CD4-positive, alpha-beta T cell treated with Interleukin-6 for 4 hours (primary cell): ENCODE data around the gene CUL7.
"Not testable (repeated sequence)": the region's sequence is repeated elsewhere in the genome, so short reads cannot be mapped to it uniquely, and the experiment has no call there.

Experiments used
- DNase-seq: peaks from one replicate; pipeline ENCODE4 v3.0.0-alpha.2; 2020; ENCODE audit warnings: mixed read lengths

CUL7 gene

GRCh38 chr6:43053545-43054205 is at the start of gene CUL7:
Gene CUL7, minus strand, starts transcription at chr6:43053851. Its CDS starts 1,063 bp downstream, at chr6:43052788.
- DNase-seq = peak; percentile 94

- DNase-seq = no peak
Measured at GRCh38 chr6:43101497-43101896, 47.8 kb upstream of the CUL7 start.

GRCh38 chr6:43097502-43097901 is 43.9 kb upstream of the CUL7 start:
- DNase-seq = no peak

DNA sequence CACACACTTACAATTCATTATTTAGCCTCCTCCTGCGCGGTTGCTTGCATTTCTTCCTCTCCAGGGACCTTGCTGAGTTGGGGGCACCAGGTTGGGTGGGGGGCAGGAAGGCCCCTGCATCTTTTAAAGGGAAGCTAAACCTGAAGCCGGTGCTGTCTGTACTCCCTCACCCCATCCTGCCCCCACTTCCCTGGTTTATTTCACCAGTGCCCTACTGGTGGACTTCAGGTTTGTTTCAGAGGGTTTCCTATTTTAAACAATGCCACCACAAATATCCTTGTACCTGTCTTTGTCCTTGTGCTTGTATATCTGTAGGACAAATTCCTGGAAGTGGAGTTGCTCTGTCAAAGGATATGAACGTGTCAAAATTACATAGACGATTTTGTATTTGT is 43.4 kb upstream of the CUL7 start:
- no peak for DNase-seq

DNA sequence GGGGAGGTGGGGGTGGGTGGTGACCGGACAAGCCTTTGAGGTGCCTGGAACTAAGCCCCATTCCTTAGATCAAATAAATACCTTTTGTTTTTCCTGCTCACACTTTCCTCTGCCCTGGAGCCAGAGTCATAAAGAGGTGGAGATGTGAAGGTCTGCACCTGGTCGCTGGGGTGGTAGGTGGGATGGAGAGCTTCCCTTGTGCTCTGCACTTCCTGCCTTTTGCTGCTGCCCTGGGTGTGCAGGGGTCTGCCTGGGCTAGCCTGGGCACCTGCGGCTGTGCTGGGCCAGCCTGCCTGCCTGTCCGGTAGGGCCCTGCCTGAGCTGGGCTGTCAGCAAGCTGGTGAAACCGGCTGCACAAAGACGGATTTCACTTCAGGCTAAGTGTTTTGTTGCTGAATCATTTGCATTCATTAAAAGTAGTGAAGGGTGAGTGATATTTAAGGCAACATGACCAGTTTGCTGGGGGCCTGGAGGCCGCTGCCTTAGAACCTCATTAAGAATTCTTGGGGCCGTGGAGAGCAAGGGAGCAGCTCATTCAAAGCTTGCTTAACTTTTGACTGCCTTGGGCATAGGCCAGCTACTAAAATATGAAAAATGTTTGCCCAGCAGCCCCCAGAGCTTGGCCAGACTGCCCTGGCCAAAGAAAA is 42.9 kb upstream of the CUL7 start:
- no peak for DNase-seq

GRCh38 chr6:43095939-43096338 is 42.3 kb upstream of the CUL7 start:
- no peak for DNase-seq

DNA sequence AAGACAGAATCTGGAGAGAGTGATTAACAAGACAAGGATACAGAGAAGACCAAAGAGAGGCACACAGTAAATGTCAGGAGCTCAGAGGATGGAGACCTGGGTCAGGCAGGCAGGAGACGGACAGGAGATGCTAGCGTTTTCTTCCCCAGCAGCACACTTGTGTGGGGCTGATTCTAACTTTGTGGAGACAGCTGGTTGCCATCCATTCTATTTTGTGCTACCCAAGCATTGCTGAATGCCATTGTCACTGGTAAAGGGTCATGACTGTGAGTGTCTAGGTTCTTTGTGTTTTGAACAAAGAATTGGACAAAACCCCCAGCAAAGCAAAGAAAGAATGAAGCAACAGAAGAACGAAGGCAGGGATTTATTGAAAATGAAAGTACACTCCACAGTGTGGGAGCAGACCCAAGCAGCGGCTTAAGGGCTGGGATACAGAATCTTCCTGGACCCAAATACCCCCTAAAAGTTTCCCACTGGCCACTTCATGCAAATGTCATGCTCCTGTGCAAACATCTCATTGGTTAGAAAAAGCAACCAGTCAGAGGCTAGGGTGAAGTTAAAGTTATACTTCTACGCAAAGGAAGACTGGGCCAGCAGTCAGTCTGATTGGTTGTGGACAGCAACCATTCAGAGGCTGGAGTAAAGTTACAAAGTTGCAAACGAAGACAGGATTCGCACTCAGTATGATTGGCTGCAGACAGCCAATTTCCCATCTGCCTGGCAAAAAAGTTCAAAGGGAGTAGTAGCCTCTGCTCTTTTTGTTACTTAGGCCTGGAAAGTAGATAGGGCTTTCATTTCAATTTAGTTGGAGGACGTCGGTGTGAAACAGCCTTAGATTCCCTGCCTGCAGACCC is 40.0 kb upstream of the CUL7 start:
- no peak for DNase-seq

GRCh38 chr6:43092635-43093034 is 39.0 kb upstream of the CUL7 start:
- DNase-seq = no peak

DNA sequence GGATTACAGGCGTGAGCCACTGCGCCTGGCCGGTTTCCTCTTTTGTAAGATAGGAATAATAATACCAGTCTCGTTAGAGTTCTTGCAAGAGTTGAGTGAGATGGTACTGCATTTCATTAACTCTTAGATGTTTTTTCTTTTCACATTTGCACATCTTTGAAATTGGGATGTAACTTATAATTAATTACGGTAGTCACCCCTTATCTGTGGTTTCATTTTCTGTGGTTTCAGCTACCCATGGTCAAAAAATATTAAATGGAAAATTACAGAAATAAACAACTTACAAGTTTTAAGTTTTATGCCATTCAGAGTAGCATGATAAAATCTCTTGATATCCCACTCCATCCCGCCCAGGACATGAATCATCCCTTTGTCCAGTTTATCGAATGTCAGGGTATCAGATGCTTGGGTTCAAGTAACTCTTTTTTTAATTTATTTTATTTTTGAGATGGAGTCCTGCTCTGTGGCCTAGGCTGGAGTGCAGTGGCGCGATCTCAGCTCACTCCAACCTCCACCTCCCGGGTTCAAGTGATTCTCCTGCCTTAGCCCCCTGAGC is 37.9 kb upstream of the CUL7 start:
- no peak for DNase-seq

- no peak for DNase-seq
Measured at GRCh38 chr6:43091020-43091419, 37.4 kb upstream of the CUL7 start.

GRCh38 chr6:43090559-43090956 is 36.9 kb upstream of the CUL7 start:
- DNase-seq = no peak

- DNase-seq = no peak
Measured at GRCh38 chr6:43089874-43090558, 36.4 kb upstream of the CUL7 start.

DNA sequence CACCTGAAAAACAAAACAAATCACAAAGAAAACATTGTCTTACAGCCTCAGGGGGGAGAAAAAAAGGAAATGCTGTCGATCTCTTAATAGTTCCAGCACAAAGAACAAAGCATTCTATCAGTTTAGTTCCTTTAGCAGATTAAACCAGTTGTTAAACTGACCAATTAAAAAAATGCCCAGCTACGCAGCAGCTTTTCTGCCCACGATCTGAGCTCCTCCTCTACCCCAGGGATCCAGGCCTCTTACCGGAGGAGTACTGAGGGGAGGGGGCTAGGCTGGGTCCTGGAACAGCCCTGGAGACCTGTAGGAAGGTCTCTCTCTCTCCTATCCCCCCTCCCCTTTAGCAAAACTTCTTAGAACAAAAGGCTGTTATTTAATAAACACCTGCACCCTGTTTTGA is 35.8 kb upstream of the CUL7 start:
- no peak for DNase-seq

GRCh38 chr6:43088654-43089056 is 35.0 kb upstream of the CUL7 start:
- DNase-seq = no peak

DNA sequence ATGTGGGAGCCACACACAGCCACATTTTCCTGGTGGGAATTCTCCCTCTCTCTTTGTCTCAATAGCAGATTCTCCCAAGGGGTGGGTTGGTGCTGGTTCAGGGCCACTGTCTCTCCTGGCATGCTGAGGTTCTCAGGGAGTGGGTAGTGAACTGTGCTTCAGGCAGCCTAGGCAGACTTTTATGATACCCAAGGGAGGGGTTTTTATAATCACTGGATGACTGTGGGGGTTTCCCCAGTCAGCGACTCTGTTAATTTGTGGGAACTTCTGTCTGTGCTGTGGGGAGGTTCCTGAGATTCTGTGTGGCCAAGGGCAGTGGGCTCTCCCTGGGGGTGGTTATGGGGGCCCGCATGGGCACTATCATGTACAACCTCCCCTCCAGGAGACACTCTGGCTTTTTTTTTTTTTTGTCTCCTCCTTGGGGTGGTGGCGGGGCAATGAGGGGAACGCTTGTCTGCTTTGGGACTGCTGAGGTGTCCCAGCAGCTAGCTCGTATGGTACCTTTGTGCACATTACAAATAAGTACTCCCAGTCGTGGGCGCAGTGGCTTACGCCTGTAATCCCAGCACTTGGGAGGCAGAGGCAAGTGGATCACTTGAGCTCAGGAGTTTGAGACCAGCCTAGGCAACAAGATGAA is 32.5 kb upstream of the CUL7 start:
- DNase-seq = no peak

- DNase-seq = no peak
Measured at GRCh38 chr6:43082806-43083655, 29.4 kb upstream of the CUL7 start.

DNA sequence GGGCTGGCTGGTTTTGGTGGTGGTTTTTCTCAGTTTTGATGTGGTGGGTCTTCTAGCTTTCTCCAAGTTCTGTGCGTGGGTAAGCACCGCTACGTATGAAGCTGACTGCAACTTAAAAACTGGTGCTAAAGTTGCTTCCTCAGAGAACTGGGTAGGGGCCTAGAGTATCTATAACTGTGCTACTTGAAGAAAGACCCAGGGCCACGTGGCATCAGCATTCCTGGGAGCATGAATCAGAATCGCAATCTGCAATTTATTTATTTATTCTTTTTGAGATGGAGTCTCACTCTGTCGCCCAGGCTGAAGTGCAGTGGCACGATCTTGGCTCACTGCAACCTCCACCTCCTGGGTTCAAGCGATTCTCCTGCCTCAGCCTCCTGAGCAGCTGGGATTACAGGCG is 28.3 kb upstream of the CUL7 start:
- not testable (repeated sequence) for DNase-seq

GRCh38 chr6:43081043-43081442 is 27.4 kb upstream of the CUL7 start:
- DNase-seq = no peak

- no peak for DNase-seq
Measured at GRCh38 chr6:43078691-43079090, 25.0 kb upstream of the CUL7 start.

DNA sequence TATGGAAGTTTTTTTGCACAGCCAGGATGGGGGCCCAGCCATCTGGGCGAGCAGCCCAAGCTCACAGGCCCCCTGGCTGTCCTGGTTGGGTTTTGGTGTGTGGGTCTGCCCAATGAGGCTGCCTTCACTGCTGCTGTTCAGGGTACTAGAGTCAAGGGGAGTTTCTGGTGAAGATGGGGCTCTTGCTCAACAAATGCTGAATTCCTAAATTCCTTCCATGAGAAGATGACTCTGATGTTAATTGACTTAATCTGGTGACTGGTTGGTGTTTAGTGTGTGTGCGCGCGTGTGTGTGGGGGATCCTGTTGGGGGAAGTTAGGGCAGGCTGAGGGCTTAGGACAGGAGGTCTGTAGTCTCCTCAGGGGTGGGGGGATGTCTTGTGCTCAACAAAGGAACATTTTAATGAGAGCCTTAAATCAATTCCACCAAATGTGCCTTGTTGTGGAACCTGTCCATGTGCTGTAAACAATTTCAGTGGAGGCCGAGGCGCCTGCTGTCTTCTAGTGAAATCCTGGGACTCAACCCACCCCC is 24.4 kb upstream of the CUL7 start:
- no peak for DNase-seq

DNA sequence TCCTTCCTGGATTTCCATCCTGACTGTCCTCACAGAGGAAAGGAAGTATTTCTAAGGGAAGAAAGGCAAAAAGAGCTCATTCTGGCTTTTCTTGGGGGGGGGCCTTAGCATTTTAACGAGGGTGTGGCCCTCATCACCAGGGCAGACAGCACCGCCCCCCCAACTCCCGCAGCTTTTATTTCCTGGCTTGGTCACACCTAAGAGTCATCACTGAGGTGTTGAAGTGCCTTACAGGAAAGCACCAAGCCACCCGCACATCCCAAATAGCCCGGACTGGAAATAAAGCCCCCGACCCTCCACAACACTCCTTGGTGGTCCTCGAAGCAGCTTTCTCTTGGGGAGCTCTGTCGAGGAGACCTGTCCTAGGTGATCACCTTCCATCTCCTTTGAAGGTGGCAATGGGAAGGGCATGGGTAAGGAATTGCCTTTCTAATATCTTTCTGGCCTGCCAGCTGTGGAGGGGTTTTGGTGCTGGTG is 23.7 kb upstream of the CUL7 start:
- no peak for DNase-seq
